HEK293T (cell line): ENCODE results near the gene CUL7.
"Not testable (repeated sequence)": the region's sequence is repeated elsewhere in the genome, so short reads cannot be mapped to it uniquely, and the experiment has no call there.

Experiments used
- CTCF ChIA-PET: fragments of 350-600 bp; formaldehyde crosslinking; extraction: SDS; loops from one replicate; lab custom pipeline; 2021; ENCODE audit warnings: antibody characterized with exemption, inconsistent platforms; lab: Yijun Ruan, JAX
- POLR2A ChIA-PET: fragments of 350-600 bp; formaldehyde crosslinking; extraction: SDS; loops from one replicate; lab custom pipeline; 2020; ENCODE audit warnings: antibody characterized with exemption, inconsistent platforms; lab: Yijun Ruan, JAX
- DNase-seq: peaks from one replicate; pipeline ENCODE4 v3.0.0; 2012; ENCODE audit warnings: mixed read lengths; ENCODE audit errors: extremely low spot score
- ARNT ChIP-seq: fragments of 450-650 bp; IDR thresholded peaks from 2 replicates; pipeline ENCODE4 v1.6.1; 2017; ENCODE audit warnings: mild to moderate bottlenecking
- BHLHE40 ChIP-seq: fragments of 450-650 bp; IDR thresholded peaks from 2 replicates; pipeline ENCODE4 v1.6.1; 2016; ENCODE audit warnings: mild to moderate bottlenecking, moderate library complexity, borderline replicate concordance
- CTBP1 ChIP-seq: fragments of 450-650 bp; IDR thresholded peaks from 2 replicates; pipeline ENCODE4 v1.6.1; 2016; ENCODE audit warnings: borderline replicate concordance
- ELF4 ChIP-seq: fragments of 450-650 bp; IDR thresholded peaks from 2 replicates; pipeline ENCODE4 v1.6.1; 2017; ENCODE audit warnings: antibody characterized with exemption
- FOXA1 ChIP-seq: fragments of 450-650 bp; IDR thresholded peaks from 2 replicates; pipeline ENCODE4 v1.6.1; 2016; ENCODE audit warnings: mild to moderate bottlenecking
- FOXK2 ChIP-seq: fragments of 450-650 bp; IDR thresholded peaks from 2 replicates; pipeline ENCODE4 v1.6.1; 2016; ENCODE audit warnings: mild to moderate bottlenecking
- FOXM1 ChIP-seq: fragments of 450-650 bp; IDR thresholded peaks from 2 replicates; pipeline ENCODE4 v1.6.1; 2017; ENCODE audit warnings: mild to moderate bottlenecking, borderline replicate concordance
- HDGF ChIP-seq: fragments of 450-650 bp; IDR thresholded peaks from 2 replicates; pipeline ENCODE4 v1.6.1; 2017; ENCODE audit warnings: antibody characterized with exemption, borderline replicate concordance
- L3MBTL2 ChIP-seq: fragments of 450-650 bp; conservative IDR thresholded peaks from 2 replicates; pipeline ENCODE4 v1.6.1; 2016; ENCODE audit warnings: mild to moderate bottlenecking
- LEF1 ChIP-seq: fragments of 450-650 bp; IDR thresholded peaks from 2 replicates; pipeline ENCODE4 v1.6.1; 2017; ENCODE audit warnings: mild to moderate bottlenecking, borderline replicate concordance
- NFRKB ChIP-seq: fragments of 450-650 bp; IDR thresholded peaks from 2 replicates; pipeline ENCODE4 v1.6.1; 2016; ENCODE audit warnings: mild to moderate bottlenecking, moderate library complexity
- PKNOX1 ChIP-seq: fragments of 450-650 bp; IDR thresholded peaks from 2 replicates; pipeline ENCODE4 v1.6.1; 2016
- SP1 ChIP-seq: fragments of 450-650 bp; IDR thresholded peaks from 2 replicates; pipeline ENCODE4 v1.6.1; 2017
- SUZ12 ChIP-seq: fragments of 450-650 bp; IDR thresholded peaks from 2 replicates; pipeline ENCODE4 v1.6.1; 2016; ENCODE audit warnings: mild to moderate bottlenecking
- TARDBP ChIP-seq: fragments of 450-650 bp; IDR thresholded peaks from 2 replicates; pipeline ENCODE4 v1.6.1; 2016
- ZNF384 ChIP-seq: fragments of 450-650 bp; IDR thresholded peaks from 2 replicates; pipeline ENCODE4 v1.6.1; 2016

CUL7 gene

GRCh38 chr6:43045371-43045930, 8.2 kb downstream of the CUL7 start:
- ChIA-PET POLR2A (interaction anchor here (1.7 kb wide), 1 partner anchor 8 kb away, joined by 7 read pairs; the partner anchor contains the start of gene CUL7), CTCF (no interaction called here)
- DNase-seq = no peak
- no peak for TF ChIP-seq CTBP1
- no peak for TF ChIP-seq FOXK2
- TF ChIP-seq FOXM1 = no peak
- no peak for TF ChIP-seq ARNT
- no peak for TF ChIP-seq SUZ12
- no peak for TF ChIP-seq SP1
- no peak for TF ChIP-seq PKNOX1

GRCh38 chr6:43043310-43043709, 10.3 kb downstream of the CUL7 start:
- no peak for DNase-seq
- ChIA-PET POLR2A (interaction anchor here (0.7 to 1.8 kb wide), 3 partner anchors 11 to 21 kb away, joined by 3 to 4 read pairs (median 3); partner anchors contain the start of genes CUL7, KLC4, MRPL2 and RRP36), CTCF (no interaction called here)
- TF ChIP-seq LEF1 (no peak), ELF4 (no peak), SUZ12 (no peak), CTBP1 (no peak), ZNF384 (no peak), BHLHE40 (no peak), FOXA1 (no peak), L3MBTL2 (no peak), ARNT (no peak), SP1 (no peak), FOXK2 (no peak), HDGF (no peak), PKNOX1 (no peak), NFRKB (no peak), TARDBP (no peak), FOXM1 (no peak)

- POLR2A ChIA-PET = interaction anchor here (0.7 to 1.8 kb wide), 4 partner anchors 11 to 27 kb away, joined by 3 to 6 read pairs (median 4); partner anchors contain the start of genes KLC4, KLHDC3, MRPL2 and RRP36
- CTCF ChIA-PET, DNase-seq: not testable (repeated sequence)
These were observed 12.2 kb downstream of the CUL7 start for GRCh38 chr6:43041475-43041874.

- DNase-seq = no peak
- ChIA-PET CTCF (no interaction called here), POLR2A (interaction anchor here (0.7 to 2.5 kb wide), 5 partner anchors 10 to 57 kb away, joined by 3 to 15 read pairs (median 5); partner anchors contain the start of genes CUL7, KLC4, MRPL2 and PPP2R5D)
- TF ChIP-seq NFRKB (no peak), ELF4 (no peak), HDGF (no peak), BHLHE40 (no peak), ARNT (no peak), CTBP1 (no peak), FOXK2 (no peak), FOXM1 (no peak), TARDBP (no peak), L3MBTL2 (no peak), SP1 (no peak), PKNOX1 (no peak)
These were observed 13.0 kb downstream of the CUL7 start for GRCh38 chr6:43040542-43041257.

GRCh38 chr6:43038727-43039126, 14.9 kb downstream of the CUL7 start:
- DNase-seq = no peak
- no peak for TF ChIP-seq FOXK2
- no peak for TF ChIP-seq TARDBP
- no peak for TF ChIP-seq ELF4
- TF ChIP-seq ZNF384 = no peak
- no peak for TF ChIP-seq L3MBTL2
- TF ChIP-seq NFRKB = no peak
- no peak for TF ChIP-seq PKNOX1
- no peak for TF ChIP-seq BHLHE40
- no peak for TF ChIP-seq HDGF
- TF ChIP-seq SUZ12 = no peak
- no peak for TF ChIP-seq FOXM1
- no peak for TF ChIP-seq FOXA1
- no peak for TF ChIP-seq LEF1
- ChIA-PET CTCF (no interaction called here), POLR2A (interaction anchor here (1.1 to 2.5 kb wide), 4 partner anchors 16 to 439 kb away, joined by 3 to 15 read pairs (median 4); partner anchors contain the start of genes CUL7, KLC4, MRPL2 and RRP36)
